Measurements from ENCODE around the gene PHF23.
A peak's percentile ranks its signal among the peaks of the same experiment; 100 is the strongest.

PHF23 gene

GRCh38 chr17:7239091-7240027 lies at the start of gene PHF23:
TSS of gene PHF23 (minus strand) at chr17:7239457. CDS start at chr17:7239279, 178 bp downstream.
- DNase-seq (ENCODE audit: low read depth), result peak; percentile 90

DNA sequence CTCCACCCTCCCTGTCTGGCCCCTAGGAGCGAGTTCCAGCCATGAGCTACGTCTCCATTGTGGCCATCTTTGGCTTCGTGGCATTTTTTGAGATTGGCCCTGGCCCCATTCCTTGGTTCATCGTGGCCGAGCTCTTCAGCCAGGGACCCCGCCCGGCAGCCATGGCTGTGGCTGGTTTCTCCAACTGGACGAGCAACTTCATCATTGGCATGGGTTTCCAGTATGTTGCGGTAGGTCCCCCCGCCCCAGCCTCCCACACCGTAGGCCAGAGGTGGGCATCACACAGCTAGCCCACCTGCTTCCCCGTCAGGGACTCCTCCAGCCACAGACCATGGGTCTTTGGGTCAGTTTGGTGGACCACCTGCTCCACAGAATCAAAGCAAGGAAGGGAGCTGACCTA lies 46.4 kb upstream of the PHF23 start:
- no peak for DNase-seq (ENCODE audit: low read depth)

- no peak for DNase-seq (ENCODE audit: low read depth)
Measured at GRCh38 chr17:7284911-7285310, 45.7 kb upstream of the PHF23 start.

DNA sequence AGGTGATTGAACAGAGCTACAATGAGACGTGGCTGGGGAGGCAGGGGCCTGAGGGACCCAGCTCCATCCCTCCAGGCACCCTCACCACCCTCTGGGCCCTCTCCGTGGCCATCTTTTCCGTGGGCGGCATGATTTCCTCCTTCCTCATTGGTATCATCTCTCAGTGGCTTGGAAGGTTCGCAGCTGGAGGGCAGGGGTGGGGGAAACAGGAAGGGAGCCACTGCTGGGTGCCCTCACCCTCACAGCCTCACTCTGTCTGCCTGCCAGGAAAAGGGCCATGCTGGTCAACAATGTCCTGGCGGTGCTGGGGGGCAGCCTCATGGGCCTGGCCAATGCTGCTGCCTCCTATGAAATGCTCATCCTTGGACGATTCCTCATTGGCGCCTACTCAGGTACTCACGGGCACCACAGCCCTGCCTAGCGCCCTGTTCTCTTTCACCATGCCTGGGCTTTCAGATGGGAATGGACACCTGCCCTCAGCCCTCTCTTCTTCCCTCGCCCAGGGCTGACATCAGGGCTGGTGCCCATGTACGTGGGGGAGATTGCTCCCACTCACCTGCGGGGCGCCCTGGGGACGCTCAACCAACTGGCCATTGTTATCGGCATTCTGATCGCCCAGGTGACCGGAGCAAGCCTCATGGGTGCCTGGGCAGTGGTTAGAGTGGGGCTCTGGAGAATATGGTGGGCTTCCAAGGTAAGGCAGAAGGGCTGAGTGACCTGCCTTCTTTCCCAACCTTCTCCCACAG lies 44.4 kb upstream of the PHF23 start:
- no peak for DNase-seq (ENCODE audit: low read depth)

DNA sequence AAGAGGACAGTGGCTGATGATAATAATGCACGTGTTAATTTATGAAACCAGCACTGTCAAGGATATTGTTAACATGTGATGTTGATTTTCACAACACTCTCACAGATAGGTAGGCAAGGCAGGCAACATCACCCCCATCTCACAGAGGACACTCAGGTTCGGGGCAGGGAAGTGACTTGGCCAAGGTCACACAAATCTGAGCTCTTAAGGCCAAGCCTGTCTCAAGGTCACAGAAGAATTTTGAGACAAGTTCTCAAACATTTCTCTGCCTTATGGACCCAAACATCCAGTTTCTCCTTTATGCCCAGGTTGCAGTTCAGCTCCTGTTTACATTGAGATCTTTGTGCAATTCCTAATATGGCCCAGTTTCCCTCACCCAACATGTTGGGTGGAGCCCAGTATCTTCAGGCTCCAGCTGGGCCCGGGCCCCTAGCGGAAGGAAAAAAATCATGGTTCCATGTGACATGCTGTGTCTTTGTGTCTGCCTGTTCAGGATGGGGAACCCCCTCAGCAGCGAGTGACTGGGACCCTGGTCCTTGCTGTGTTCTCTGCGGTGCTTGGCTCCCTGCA lies 43.6 kb upstream of the PHF23 start:
- DNase-seq (ENCODE audit: low read depth), result no peak

- no peak for DNase-seq (ENCODE audit: low read depth)
Measured at GRCh38 chr17:7281953-7282751, 42.9 kb upstream of the PHF23 start.

GRCh38 chr17:7281074-7281952 lies 42.1 kb upstream of the PHF23 start, which contains the start of gene SLC2A4:
TSS of gene SLC2A4 (plus strand) at chr17:7281718. CDS start at chr17:7281935, 217 bp downstream.
- no peak for DNase-seq (ENCODE audit: low read depth)

GRCh38 chr17:7280519-7281073 lies 41.3 kb upstream of the PHF23 start:
- no peak for DNase-seq (ENCODE audit: low read depth)

- DNase-seq (ENCODE audit: low read depth), result no peak
Measured at GRCh38 chr17:7279448-7279847, 40.2 kb upstream of the PHF23 start.

- DNase-seq (ENCODE audit: low read depth), result no peak
Measured at GRCh38 chr17:7266784-7267183, 27.5 kb upstream of the PHF23 start.

DNA sequence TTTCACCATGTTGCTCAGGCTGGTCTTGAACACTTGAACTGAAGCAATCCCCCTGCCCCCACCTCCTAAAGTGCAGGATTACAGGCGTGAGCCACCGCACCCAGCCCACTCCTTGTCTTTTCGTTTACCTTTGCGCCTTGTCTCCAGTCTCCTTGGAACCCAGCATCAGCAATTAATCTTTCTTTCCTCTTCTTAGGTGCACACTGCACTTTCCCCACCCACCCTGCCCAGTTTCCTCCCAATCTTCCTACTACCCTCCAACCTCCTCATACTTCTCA lies 24.5 kb upstream of the PHF23 start:
- DNase-seq (ENCODE audit: low read depth), result no peak

GRCh38 chr17:7262935-7263800 lies 23.9 kb upstream of the PHF23 start:
- DNase-seq (ENCODE audit: low read depth), result no peak

DNA sequence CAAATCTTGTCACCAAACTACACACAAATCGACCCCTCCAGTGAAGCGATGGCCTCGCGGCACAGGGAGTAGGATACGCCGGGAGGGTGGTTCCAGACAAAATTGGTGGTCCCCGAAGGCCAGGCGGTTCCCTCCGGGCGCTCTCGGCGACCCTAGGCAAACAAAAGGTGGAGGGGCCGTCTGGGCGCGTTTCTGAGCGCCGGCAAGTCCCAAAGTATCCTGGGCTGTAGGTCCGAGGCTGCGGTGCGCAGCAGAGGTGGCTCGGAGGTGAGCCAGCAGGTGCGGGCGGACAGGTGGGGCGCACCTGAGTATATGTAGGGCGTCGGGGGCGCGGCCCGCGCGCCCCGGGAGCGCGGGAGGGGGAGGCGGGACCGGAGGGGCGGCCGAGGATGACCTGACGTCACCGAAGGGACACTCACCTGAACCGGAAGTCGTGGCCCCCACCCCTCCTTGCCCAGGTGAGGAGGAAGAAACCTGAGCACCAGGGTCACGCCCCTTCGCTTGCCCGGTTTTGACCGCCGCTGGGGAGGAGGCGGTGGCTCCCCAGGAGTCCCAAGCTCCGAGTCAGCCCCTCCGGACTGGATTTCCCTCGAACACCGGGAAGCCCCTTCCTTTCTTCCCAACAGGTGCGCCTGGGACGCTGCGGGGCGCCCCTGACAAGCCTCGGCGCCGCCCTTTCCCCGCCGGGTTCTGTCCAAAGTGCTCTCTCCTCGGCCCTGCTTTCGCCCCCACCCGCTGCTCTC lies 23.1 kb upstream of the PHF23 start, which contains the start of gene CLDN7:
Gene CLDN7 (minus strand): TSS at position 287 of the 743 bp plus-strand sequence. CDS start 435 bp downstream, outside the sequence.
- DNase-seq (ENCODE audit: low read depth), result no peak

- no peak for DNase-seq (ENCODE audit: low read depth)
Measured at GRCh38 chr17:7261379-7262191, 22.3 kb upstream of the PHF23 start.

- no peak for DNase-seq (ENCODE audit: low read depth)
Measured at GRCh38 chr17:7260651-7261378, 21.6 kb upstream of the PHF23 start.

GRCh38 chr17:7260151-7260550 lies 20.9 kb upstream of the PHF23 start:
- no peak for DNase-seq (ENCODE audit: low read depth)

- no peak for DNase-seq (ENCODE audit: low read depth)
Measured at GRCh38 chr17:7259555-7259889, 20.3 kb upstream of the PHF23 start.

All from CMK (cell line).